Panc1 (cell line): ENCODE measurements around the gene USH2A.

ENCODE experiments used
- POLR2AphosphoS5 ChIP-seq: IDR thresholded peaks from 2 replicates; pipeline ENCODE4 v1.6.1; 2012; ENCODE audit warnings: mild to moderate bottlenecking, low read depth, low read length, moderate library complexity
- SIN3A ChIP-seq: IDR thresholded peaks from 2 replicates; pipeline ENCODE4 v1.6.1; 2012; ENCODE audit warnings: low read depth, mild to moderate bottlenecking, low read length, moderate library complexity, borderline replicate concordance; ENCODE audit not compliant: insufficient read depth
- TF ChIP-seq, protein P1 (sequence below): fragments of 450-650 bp; IDR thresholded peaks from 2 replicates; pipeline ENCODE4 v1.5.1; 2017; ENCODE audit warnings: mild to moderate bottlenecking
- TF ChIP-seq, protein P2 (sequence below), 2 experiments: IDR thresholded peaks; 2 replicates each; pipeline ENCODE4 v1.6.1; 2011 to 2012; ENCODE audit warnings: low read depth in 2 of 2, control low read depth in 1 of 2, low read length in 1 of 2, mild to moderate bottlenecking in 1 of 2, moderate library complexity in 1 of 2; ENCODE audit not compliant: insufficient read depth in 1 of 2

DNA sequence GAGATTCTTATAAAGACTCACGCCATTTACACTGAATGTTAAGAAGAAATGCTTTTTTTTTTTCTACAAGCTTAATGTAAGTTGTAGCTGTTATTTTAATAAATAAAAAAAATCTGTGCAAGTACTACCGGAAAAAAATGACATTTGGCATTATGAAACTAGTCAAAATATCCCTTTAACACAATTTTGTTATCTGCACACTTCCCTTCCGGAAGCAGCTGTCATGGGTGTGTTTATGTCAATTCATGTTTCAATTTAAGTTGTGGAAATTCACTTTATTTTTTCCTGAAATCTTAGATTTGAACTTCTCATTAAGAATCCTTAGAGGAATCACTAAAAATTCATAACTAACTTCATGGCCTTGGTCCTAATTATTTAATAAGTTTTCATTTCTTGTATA lies 548.0 kb downstream of the USH2A start:
- TF ChIP-seq, protein P1, sequence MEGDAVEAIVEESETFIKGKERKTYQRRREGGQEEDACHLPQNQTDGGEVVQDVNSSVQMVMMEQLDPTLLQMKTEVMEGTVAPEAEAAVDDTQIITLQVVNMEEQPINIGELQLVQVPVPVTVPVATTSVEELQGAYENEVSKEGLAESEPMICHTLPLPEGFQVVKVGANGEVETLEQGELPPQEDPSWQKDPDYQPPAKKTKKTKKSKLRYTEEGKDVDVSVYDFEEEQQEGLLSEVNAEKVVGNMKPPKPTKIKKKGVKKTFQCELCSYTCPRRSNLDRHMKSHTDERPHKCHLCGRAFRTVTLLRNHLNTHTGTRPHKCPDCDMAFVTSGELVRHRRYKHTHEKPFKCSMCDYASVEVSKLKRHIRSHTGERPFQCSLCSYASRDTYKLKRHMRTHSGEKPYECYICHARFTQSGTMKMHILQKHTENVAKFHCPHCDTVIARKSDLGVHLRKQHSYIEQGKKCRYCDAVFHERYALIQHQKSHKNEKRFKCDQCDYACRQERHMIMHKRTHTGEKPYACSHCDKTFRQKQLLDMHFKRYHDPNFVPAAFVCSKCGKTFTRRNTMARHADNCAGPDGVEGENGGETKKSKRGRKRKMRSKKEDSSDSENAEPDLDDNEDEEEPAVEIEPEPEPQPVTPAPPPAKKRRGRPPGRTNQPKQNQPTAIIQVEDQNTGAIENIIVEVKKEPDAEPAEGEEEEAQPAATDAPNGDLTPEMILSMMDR = no peak
- TF ChIP-seq SIN3A (no peak), POLR2AphosphoS5 (no peak)
- TF ChIP-seq, protein P2, sequence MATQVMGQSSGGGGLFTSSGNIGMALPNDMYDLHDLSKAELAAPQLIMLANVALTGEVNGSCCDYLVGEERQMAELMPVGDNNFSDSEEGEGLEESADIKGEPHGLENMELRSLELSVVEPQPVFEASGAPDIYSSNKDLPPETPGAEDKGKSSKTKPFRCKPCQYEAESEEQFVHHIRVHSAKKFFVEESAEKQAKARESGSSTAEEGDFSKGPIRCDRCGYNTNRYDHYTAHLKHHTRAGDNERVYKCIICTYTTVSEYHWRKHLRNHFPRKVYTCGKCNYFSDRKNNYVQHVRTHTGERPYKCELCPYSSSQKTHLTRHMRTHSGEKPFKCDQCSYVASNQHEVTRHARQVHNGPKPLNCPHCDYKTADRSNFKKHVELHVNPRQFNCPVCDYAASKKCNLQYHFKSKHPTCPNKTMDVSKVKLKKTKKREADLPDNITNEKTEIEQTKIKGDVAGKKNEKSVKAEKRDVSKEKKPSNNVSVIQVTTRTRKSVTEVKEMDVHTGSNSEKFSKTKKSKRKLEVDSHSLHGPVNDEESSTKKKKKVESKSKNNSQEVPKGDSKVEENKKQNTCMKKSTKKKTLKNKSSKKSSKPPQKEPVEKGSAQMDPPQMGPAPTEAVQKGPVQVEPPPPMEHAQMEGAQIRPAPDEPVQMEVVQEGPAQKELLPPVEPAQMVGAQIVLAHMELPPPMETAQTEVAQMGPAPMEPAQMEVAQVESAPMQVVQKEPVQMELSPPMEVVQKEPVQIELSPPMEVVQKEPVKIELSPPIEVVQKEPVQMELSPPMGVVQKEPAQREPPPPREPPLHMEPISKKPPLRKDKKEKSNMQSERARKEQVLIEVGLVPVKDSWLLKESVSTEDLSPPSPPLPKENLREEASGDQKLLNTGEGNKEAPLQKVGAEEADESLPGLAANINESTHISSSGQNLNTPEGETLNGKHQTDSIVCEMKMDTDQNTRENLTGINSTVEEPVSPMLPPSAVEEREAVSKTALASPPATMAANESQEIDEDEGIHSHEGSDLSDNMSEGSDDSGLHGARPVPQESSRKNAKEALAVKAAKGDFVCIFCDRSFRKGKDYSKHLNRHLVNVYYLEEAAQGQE (IDR thresholded peaks at IDR 0.05; ENCODE audit: insufficient read depth in 1 of 2, low read depth in 2 of 2, low read length in 1 of 2) = no peak
